H9 (cell line): ENCODE measurements around the gene SLC33A1. TPM values are rescaled to one million over a fixed set of nuclear protein-coding genes. Genes with fewer than 3 reads are reported as not detected.
"Not testable (repeated sequence)": the region's sequence is repeated elsewhere in the genome, so short reads cannot be mapped to it uniquely, and the experiment has no call there.

Experiments used
- DNase-seq: peaks from one replicate; pipeline ENCODE4 v3.0.0-alpha.2; 2017
- H2AFZ ChIP-seq: one replicate; pipeline ENCODE4 v1.6.1; 2013; ENCODE audit warnings: mild to moderate bottlenecking, low read length, control low read depth, moderate library complexity
- H2AK5ac ChIP-seq: 2 replicates; pipeline ENCODE4 v1.6.1; 2013; ENCODE audit warnings: low read length, control low read depth, mixed read lengths; ENCODE audit not compliant: insufficient read length
- H2BK120ac ChIP-seq: one replicate; pipeline ENCODE4 v1.6.1; 2013; ENCODE audit warnings: low read depth, mild to moderate bottlenecking, low read length, control low read depth, inconsistent platforms; ENCODE audit not compliant: poor library complexity, severe bottlenecking
- H2BK12ac ChIP-seq: 2 replicates; pipeline ENCODE4 v1.6.1; 2013; ENCODE audit warnings: low read length, control low read depth, mixed read lengths, low read depth; ENCODE audit not compliant: insufficient read length
- H2BK15ac ChIP-seq: 2 replicates; pipeline ENCODE4 v1.6.1; 2013; ENCODE audit warnings: low read depth, low read length, control low read depth
- H2BK20ac ChIP-seq: one replicate; pipeline ENCODE4 v1.6.1; 2013; ENCODE audit warnings: low read depth, mild to moderate bottlenecking, low read length, control low read depth, inconsistent platforms; ENCODE audit not compliant: poor library complexity, severe bottlenecking
- H2BK5ac ChIP-seq: 2 replicates; pipeline ENCODE4 v1.6.1; 2013; ENCODE audit warnings: low read length, control low read depth, mixed read lengths; ENCODE audit not compliant: insufficient read length
- H3K14ac ChIP-seq: 2 replicates; pipeline ENCODE4 v1.6.1; 2013; ENCODE audit warnings: low read length, control low read depth; ENCODE audit not compliant: insufficient read depth
- H3K18ac ChIP-seq: 2 replicates; pipeline ENCODE4 v1.6.1; 2013; ENCODE audit warnings: low read depth, mild to moderate bottlenecking, mixed read lengths, low read length, control low read depth; ENCODE audit not compliant: insufficient read length
- H3K23ac ChIP-seq: 2 replicates; pipeline ENCODE4 v1.6.1; 2013; ENCODE audit warnings: low read length, control low read depth, mixed read lengths, low read depth; ENCODE audit not compliant: insufficient read length
- H3K23me2 ChIP-seq: 2 replicates; pipeline ENCODE4 v1.6.1; 2013; ENCODE audit warnings: low read depth, mild to moderate bottlenecking, mixed read lengths, low read length, control low read depth; ENCODE audit not compliant: insufficient read length, poor library complexity, severe bottlenecking
- H3K27ac ChIP-seq: 2 replicates; pipeline ENCODE4 v1.5.1; 2013; ENCODE audit warnings: low read length, control low read depth, mixed read lengths, low read depth; ENCODE audit not compliant: insufficient read length
- H3K27me3 ChIP-seq: 2 replicates; pipeline ENCODE4 v1.6.1; 2013; ENCODE audit warnings: low read length, control low read depth, inconsistent platforms; ENCODE audit not compliant: insufficient read depth
- H3K4ac ChIP-seq: 2 replicates; pipeline ENCODE4 v1.6.1; 2013; ENCODE audit warnings: low read depth, mild to moderate bottlenecking, control low read depth, inconsistent platforms, low read length, moderate library complexity
- H3K4me1 ChIP-seq: 2 replicates; pipeline ENCODE4 v1.6.1; 2013; ENCODE audit warnings: low read length, control low read depth, inconsistent platforms; ENCODE audit not compliant: insufficient read depth
- H3K4me2 ChIP-seq: 2 replicates; pipeline ENCODE4 v1.6.1; 2013; ENCODE audit warnings: low read length, control low read depth, mixed read lengths; ENCODE audit not compliant: insufficient read length, insufficient read depth
- H3K56ac ChIP-seq: 2 replicates; pipeline ENCODE4 v1.6.1; 2013; ENCODE audit warnings: low read depth, mild to moderate bottlenecking, mixed read lengths, low read length, control low read depth; ENCODE audit not compliant: insufficient read length
- H3K79me1 ChIP-seq: 2 replicates; pipeline ENCODE4 v1.6.1; 2013; ENCODE audit warnings: low read depth, mild to moderate bottlenecking, moderate library complexity, low read length, control low read depth, inconsistent platforms; ENCODE audit not compliant: insufficient read depth, poor library complexity, severe bottlenecking
- H3K79me2 ChIP-seq: 2 replicates; pipeline ENCODE4 v1.6.1; 2013; ENCODE audit warnings: low read length, control low read depth, inconsistent platforms; ENCODE audit not compliant: insufficient read depth
- H3K9ac ChIP-seq: 2 replicates; pipeline ENCODE4 v1.6.1; 2013; ENCODE audit warnings: low read length, control low read depth, mixed read lengths; ENCODE audit not compliant: insufficient read length; ENCODE audit errors: extremely low read depth
- H3K9me3 ChIP-seq: one replicate; pipeline ENCODE4 v1.6.1; 2013; ENCODE audit warnings: low read depth, low read length, inconsistent platforms; ENCODE audit not compliant: control insufficient read depth
- H3T11ph ChIP-seq: one replicate; pipeline ENCODE4 v1.6.1; 2013; ENCODE audit warnings: mild to moderate bottlenecking, low read length, control low read depth, inconsistent platforms
- H4K20me1 ChIP-seq: one replicate; pipeline ENCODE4 v1.6.1; 2013; ENCODE audit not compliant: control insufficient read depth, insufficient read length, insufficient read depth
- H4K5ac ChIP-seq: 2 replicates; pipeline ENCODE4 v1.6.1; 2013; ENCODE audit warnings: low read depth, mild to moderate bottlenecking, mixed read lengths, low read length, control low read depth; ENCODE audit not compliant: insufficient read length
- H4K8ac ChIP-seq: replicated peaks from 2 replicates; pipeline ENCODE4 v1.6.1; 2013; ENCODE audit warnings: low read length, control low read depth, mixed read lengths, low read depth; ENCODE audit not compliant: insufficient read length
- H4K91ac ChIP-seq: 2 replicates; pipeline ENCODE4 v1.6.1; 2013; ENCODE audit warnings: low read depth, mild to moderate bottlenecking, moderate library complexity, mixed read lengths, low read length, control low read depth; ENCODE audit not compliant: insufficient read length
- H3K27ac Mint-ChIP-seq, 3 experiments: 2 replicates in 2 of 3; 3 replicates in 1 of 3; pipeline ENCODE4 v1.8.0; 2020 to 2021; ENCODE audit warnings: mixed read lengths in 3 of 3, mild to moderate bottlenecking in 1 of 3, moderate library complexity in 1 of 3
- H3K27me3 Mint-ChIP-seq: 2 replicates; pipeline ENCODE4 v1.8.0; 2021; ENCODE audit warnings: low read depth, mild to moderate bottlenecking, moderate library complexity, mixed read lengths
- H3K36me3 Mint-ChIP-seq, 3 experiments: 2 replicates in 2 of 3; 3 replicates in 1 of 3; pipeline ENCODE4 v1.8.0; 2020 to 2021; ENCODE audit warnings: low read depth in 3 of 3, mixed read lengths in 3 of 3; ENCODE audit not compliant: insufficient read depth in 1 of 3
- H3K4me1 Mint-ChIP-seq, 2 experiments: 2 replicates each; pipeline ENCODE4 v1.8.0; 2020; ENCODE audit warnings: mixed read lengths in 2 of 2
- H3K4me3 Mint-ChIP-seq, 2 experiments: 2 replicates in 1 of 2; 3 replicates in 1 of 2; pipeline ENCODE4 v1.8.0; 2020 to 2021; ENCODE audit warnings: mild to moderate bottlenecking in 2 of 2, mixed read lengths in 2 of 2, moderate library complexity in 1 of 2
- H3K9me3 Mint-ChIP-seq, 2 experiments: 2 replicates in 1 of 2; 3 replicates in 1 of 2; pipeline ENCODE4 v1.8.0; 2020; ENCODE audit warnings: mild to moderate bottlenecking in 2 of 2, mixed read lengths in 2 of 2, moderate library complexity in 1 of 2
- WGBS: extraction: QIAGEN DNeasy Blood & Tissue Kit; methylation state at CpG from one replicate; pipeline ENCODE4 v1.1.7; 2013; ENCODE audit warnings: missing lambda C conversion rate, low lambda C conversion rate, mixed read lengths; ENCODE audit not compliant: insufficient read length; ENCODE audit errors: extremely low coverage; 5-methylcytosine and 5-hydroxymethylcytosine counted together
- total RNA-seq: library from RNA; stranded (reverse); gene quantifications from 2 replicates; pipeline ENCODE4 v1.2.1, GENCODE V29; 2021
- TF ChIP-seq, protein P1 (sequence below): fragments of 200-600 bp; sonication (generic); conservative IDR thresholded peaks from 3 replicates; pipeline ENCODE4 v1.8.0; 2021; ENCODE audit warnings: antibody characterized with exemption, mild to moderate bottlenecking

Gene SLC33A1
- total RNA-seq, 1 experiment from 2014 or later, result 15.0 TPM

DNA sequence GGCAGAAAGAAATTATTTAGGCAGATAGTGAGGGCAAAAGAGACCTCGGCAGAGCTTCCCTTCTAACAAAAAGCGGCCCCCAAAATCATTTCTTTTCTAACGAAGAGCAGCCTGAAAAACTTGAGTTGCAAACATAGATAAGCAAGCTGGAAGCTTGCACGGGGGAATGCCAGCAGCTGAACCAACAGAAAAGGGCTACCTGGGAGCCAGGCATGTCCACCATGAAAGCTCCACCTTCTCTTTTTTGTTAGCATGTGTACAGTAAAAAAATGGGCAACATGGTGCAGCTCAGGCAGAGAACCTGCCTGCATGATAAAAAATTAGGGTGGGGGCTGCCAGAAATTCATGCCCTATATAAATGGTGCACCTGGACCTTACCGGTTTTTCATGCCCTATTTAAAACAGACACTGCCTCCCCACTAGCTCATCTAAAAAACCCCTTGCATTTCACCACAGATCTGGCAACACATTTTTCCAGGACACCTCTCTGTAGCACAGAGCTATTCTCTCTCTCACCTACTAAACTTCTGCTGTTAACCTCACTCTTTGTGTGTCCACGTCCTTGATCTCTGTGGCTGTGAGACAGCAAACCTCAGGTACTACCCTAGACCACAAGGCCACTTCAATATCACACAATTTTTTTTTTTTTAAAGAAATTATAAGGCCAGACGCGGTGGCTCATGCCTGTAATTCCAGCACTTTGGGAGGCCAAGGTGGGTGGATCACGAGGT is 18.7 kb downstream of the SLC33A1 start:
- Histone ChIP-seq H4K91ac (no peak overlapping the region), H3K56ac (no peak overlapping the region), H2AFZ (no peak overlapping the region), H3K4me2 (no peak overlapping the region), H3K18ac (no peak overlapping the region), H3K9me3 (no peaks in the 10 kb centered on the region), H2BK5ac (no peak overlapping the region), H4K5ac (no peak overlapping the region), H4K8ac (no peak overlapping the region), H2BK120ac (no peak overlapping the region), H3K23ac (no peak overlapping the region), H3K9ac (no peak overlapping the region), H2BK15ac (no peak overlapping the region), H3K4me1 (no peaks in the 10 kb centered on the region), H3K27ac (no peak overlapping the region), H3K79me2 (no peaks in the 10 kb centered on the region), H3K14ac (no peak overlapping the region), H3K79me1 (no peaks in the 10 kb centered on the region), H3K4ac (no peak overlapping the region), H2BK12ac (no peak overlapping the region), H3K27me3 (no peaks in the 10 kb centered on the region), H3K23me2 (no peaks in the 10 kb centered on the region), H4K20me1 (no peaks in the 10 kb centered on the region), H3T11ph (no peak overlapping the region), H2AK5ac (no peak overlapping the region), H2BK20ac (no peak overlapping the region)
- Mint-ChIP-seq H3K27ac (peak overlapping the region in 2 of 3 experiments; percentile 4 to 6; a peak in 2 of 7 replicates), H3K27me3 (no peaks in the 10 kb centered on the region), H3K9me3 (no peaks in the 10 kb centered on the region), H3K4me3 (no peak overlapping the region), H3K36me3 (peaks cover 0 to 7% (median 4%) of the 10 kb centered on the region in 3 experiments; a peak in 4 of 7 replicates), H3K4me1 (peaks cover 0 to 2% of the 10 kb centered on the region in 2 experiments; a peak in 1 of 4 replicates)
- no peak for DNase-seq
- TF ChIP-seq, protein P1, sequence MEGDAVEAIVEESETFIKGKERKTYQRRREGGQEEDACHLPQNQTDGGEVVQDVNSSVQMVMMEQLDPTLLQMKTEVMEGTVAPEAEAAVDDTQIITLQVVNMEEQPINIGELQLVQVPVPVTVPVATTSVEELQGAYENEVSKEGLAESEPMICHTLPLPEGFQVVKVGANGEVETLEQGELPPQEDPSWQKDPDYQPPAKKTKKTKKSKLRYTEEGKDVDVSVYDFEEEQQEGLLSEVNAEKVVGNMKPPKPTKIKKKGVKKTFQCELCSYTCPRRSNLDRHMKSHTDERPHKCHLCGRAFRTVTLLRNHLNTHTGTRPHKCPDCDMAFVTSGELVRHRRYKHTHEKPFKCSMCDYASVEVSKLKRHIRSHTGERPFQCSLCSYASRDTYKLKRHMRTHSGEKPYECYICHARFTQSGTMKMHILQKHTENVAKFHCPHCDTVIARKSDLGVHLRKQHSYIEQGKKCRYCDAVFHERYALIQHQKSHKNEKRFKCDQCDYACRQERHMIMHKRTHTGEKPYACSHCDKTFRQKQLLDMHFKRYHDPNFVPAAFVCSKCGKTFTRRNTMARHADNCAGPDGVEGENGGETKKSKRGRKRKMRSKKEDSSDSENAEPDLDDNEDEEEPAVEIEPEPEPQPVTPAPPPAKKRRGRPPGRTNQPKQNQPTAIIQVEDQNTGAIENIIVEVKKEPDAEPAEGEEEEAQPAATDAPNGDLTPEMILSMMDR, result no peak
- no CpG with 5 or more reads among the region's 9 CpGs for WGBS

DNA sequence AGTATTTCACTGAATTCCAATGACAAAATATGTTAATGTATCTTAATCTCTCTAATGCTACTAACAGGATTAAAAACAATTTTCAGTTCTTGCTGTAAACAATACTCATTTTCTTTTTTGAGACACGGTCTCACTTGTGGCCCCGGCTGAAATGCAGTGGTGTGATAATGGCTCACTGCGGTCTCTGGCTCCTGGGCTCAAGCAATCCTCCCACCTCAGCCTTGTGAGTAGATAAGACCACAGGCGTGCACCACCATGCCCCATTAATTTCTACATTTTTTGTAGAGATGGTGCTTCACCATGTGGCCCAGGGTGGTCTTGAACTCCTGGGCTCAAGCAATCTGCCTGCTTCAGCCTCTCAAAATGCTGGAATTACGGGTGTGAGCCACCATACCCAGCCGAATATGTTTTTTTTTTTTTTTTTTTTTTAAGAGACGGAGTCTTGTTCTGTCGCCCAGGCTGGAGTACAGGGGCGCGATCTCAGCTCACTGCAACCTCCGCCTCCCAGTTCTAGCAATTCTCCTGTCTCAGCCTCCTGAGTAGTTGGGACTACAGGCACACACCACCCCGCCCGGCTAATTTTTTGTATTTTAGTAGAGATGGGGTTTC is 25.6 kb downstream of the SLC33A1 start:
- H3K23ac ChIP-seq, H3K79me1 ChIP-seq, H3K56ac ChIP-seq, H3K4me1 Mint-ChIP-seq, H3K4ac ChIP-seq, H3K18ac ChIP-seq, DNase-seq, H3K14ac ChIP-seq, H2BK20ac ChIP-seq, H4K8ac ChIP-seq, H4K5ac ChIP-seq, H3K27ac ChIP-seq, H3K23me2 ChIP-seq, H4K91ac ChIP-seq, H2AK5ac ChIP-seq, H3K9ac ChIP-seq, H3K36me3 Mint-ChIP-seq, H3K4me1 ChIP-seq, H3K9me3 ChIP-seq, H2BK5ac ChIP-seq, H4K20me1 ChIP-seq, H2BK15ac ChIP-seq, H3K4me3 Mint-ChIP-seq, H3K79me2 ChIP-seq, H3K4me2 ChIP-seq, H3K9me3 Mint-ChIP-seq, H2BK120ac ChIP-seq, H2AFZ ChIP-seq, H3T11ph ChIP-seq, H3K27me3 ChIP-seq, H2BK12ac ChIP-seq, H3K27me3 Mint-ChIP-seq: not testable (repeated sequence)
- no CpG with 5 or more reads among the region's 13 CpGs for WGBS
- peak overlapping the region in 1 of 3 experiments; percentile 31; a peak in 2 of 7 replicates for H3K27ac Mint-ChIP-seq
